ENCODE measurements around the gene LMTK3. TPM values are rescaled to one million over a fixed set of nuclear protein-coding genes. Genes with fewer than 3 reads are reported as not detected.
A peak's percentile ranks its signal among the peaks of the same experiment; 100 is the strongest.
"Not testable (repeated sequence)": the region's sequence is repeated elsewhere in the genome, so short reads cannot be mapped to it uniquely, and the experiment has no call there.

The LMTK3 gene
- total RNA-seq, 1 donor from 2014 or later, result 2.0 TPM

DNA sequence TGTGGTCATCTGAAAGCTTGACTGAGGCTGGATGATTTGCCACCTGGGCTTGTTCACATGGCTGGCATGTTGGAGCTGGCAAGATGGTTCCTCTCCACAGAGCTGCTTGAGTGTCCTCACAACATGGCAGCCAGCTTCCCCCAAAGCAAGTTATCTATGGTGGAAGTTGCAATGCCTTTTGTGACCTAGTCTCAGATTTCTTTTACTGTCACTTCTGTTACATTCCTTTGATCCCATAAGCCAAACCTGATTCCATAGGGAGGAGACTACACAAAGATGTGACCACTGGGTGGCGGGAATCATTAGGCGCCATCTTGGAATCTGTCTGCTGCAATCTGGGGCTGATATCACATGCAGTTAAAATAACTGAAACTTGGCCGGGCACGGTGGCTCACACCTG, 17.5 kb upstream of the LMTK3 start:
- Mint-ChIP-seq H3K4me3 (no peak overlapping the region), H3K9me3 (peaks cover 28% of the 10 kb centered on the region), H3K4me1 (ENCODE audit: low read depth) (no peaks in the 10 kb centered on the region), H3K27me3 (ENCODE audit: insufficient read depth) (no peaks in the 10 kb centered on the region), H3K36me3 (ENCODE audit: low read depth) (no peaks in the 10 kb centered on the region), H3K27ac (no peak overlapping the region)
- intact Hi-C loops (cut with micrococcal nuclease), result no loop called here
- DNase-seq (ENCODE audit: low spot score), result no peak

GRCh38 chr19:48524732-48525131, 13.1 kb upstream of the LMTK3 start:
- H3K4me1 Mint-ChIP-seq (ENCODE audit: low read depth), result no peaks in the 10 kb centered on the region
- intact Hi-C loops (cut with micrococcal nuclease), result no loop called here
- no peak overlapping the region for H3K27ac Mint-ChIP-seq
- H3K9me3 Mint-ChIP-seq, result peaks cover 30% of the 10 kb centered on the region
- H3K36me3 Mint-ChIP-seq (ENCODE audit: low read depth), result no peaks in the 10 kb centered on the region
- no peaks in the 10 kb centered on the region for H3K27me3 Mint-ChIP-seq (ENCODE audit: insufficient read depth)
- H3K4me3 Mint-ChIP-seq, result no peak overlapping the region
- DNase-seq (ENCODE audit: low spot score), result no peak

GRCh38 chr19:48524221-48524620, 12.6 kb upstream of the LMTK3 start:
- H3K4me1 Mint-ChIP-seq (ENCODE audit: low read depth), result no peaks in the 10 kb centered on the region
- H3K27me3 Mint-ChIP-seq (ENCODE audit: insufficient read depth), result no peaks in the 10 kb centered on the region
- intact Hi-C loops (cut with micrococcal nuclease), result no loop called here
- no peak for DNase-seq (ENCODE audit: low spot score)
- H3K9me3 Mint-ChIP-seq, result peaks cover 29% of the 10 kb centered on the region
- no peaks in the 10 kb centered on the region for H3K36me3 Mint-ChIP-seq (ENCODE audit: low read depth)
- H3K4me3 Mint-ChIP-seq, result no peak overlapping the region
- no peak overlapping the region for H3K27ac Mint-ChIP-seq

DNA sequence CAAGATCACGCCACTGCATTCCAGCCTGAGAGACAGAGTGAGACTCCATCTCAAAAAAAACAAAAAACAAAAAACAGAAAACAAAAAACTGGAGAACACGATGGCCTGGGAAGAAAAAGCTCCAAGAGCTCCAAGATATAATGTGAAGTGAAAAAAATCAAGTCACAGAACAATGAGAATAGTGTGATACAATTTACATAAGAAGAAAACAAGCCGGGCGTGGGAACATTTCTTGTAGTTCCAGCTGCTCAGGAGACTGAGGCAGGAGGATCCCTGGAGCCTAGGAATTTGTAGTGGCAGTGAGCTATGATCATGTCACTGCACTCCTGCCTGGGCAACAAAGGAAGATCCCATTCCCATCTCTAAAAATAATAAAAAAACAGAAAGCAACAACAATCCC, 8.5 kb upstream of the LMTK3 start:
- peaks cover 6% of the 10 kb centered on the region for H3K9me3 Mint-ChIP-seq
- intact Hi-C loops (cut with micrococcal nuclease), result no loop called here
- H3K36me3 Mint-ChIP-seq (ENCODE audit: low read depth), result no peaks in the 10 kb centered on the region
- H3K27me3 Mint-ChIP-seq (ENCODE audit: insufficient read depth), result no peaks in the 10 kb centered on the region
- H3K4me1 Mint-ChIP-seq (ENCODE audit: low read depth), result no peaks in the 10 kb centered on the region
- no peak overlapping the region for H3K27ac Mint-ChIP-seq
- DNase-seq (ENCODE audit: low spot score), result no peak
- no peak overlapping the region for H3K4me3 Mint-ChIP-seq

DNA sequence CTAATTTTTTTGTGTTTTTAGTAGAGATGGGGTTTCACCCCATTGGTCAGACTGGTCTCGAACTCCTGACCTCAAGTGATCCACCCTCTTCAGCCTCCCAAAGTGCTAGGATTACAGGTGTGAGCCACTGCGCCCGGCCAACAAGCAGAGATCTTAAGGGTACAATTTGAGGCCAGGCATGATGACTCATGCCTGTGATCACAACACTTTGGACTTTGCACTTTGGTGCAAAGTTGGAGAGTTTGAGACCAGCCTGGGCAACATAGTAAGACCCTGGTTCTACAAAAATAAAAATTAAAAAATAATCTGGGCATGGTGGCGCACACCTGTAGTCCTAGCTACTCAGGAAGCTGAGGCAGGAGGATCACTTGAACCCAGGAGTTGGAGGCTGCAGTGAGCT, 7.8 kb upstream of the LMTK3 start:
- H3K4me1 Mint-ChIP-seq (ENCODE audit: low read depth); H3K27me3 Mint-ChIP-seq (ENCODE audit: insufficient read depth); DNase-seq (ENCODE audit: low spot score); H3K4me3 Mint-ChIP-seq; H3K9me3 Mint-ChIP-seq; H3K36me3 Mint-ChIP-seq (ENCODE audit: low read depth); H3K27ac Mint-ChIP-seq: not testable (repeated sequence)
- intact Hi-C loops (cut with micrococcal nuclease), result loop anchor here (10.0 kb wide), 1 partner anchor 435 kb away; the partner anchor contains the start of gene BAX

GRCh38 chr19:48518207-48518606, 6.6 kb upstream of the LMTK3 start:
- H3K27ac Mint-ChIP-seq, result no peak overlapping the region
- no peak overlapping the region for H3K4me3 Mint-ChIP-seq
- H3K27me3 Mint-ChIP-seq (ENCODE audit: insufficient read depth), result peaks cover 3% of the 10 kb centered on the region
- intact Hi-C loops (cut with micrococcal nuclease), result loop anchor here (10.0 kb wide), 1 partner anchor 437 kb away; the partner anchor contains the start of gene BAX
- H3K9me3 Mint-ChIP-seq, result no peaks in the 10 kb centered on the region
- DNase-seq (ENCODE audit: low spot score), result no peak
- no peaks in the 10 kb centered on the region for H3K36me3 Mint-ChIP-seq (ENCODE audit: low read depth)
- H3K4me1 Mint-ChIP-seq (ENCODE audit: low read depth), result peaks cover 5% of the 10 kb centered on the region

DNA sequence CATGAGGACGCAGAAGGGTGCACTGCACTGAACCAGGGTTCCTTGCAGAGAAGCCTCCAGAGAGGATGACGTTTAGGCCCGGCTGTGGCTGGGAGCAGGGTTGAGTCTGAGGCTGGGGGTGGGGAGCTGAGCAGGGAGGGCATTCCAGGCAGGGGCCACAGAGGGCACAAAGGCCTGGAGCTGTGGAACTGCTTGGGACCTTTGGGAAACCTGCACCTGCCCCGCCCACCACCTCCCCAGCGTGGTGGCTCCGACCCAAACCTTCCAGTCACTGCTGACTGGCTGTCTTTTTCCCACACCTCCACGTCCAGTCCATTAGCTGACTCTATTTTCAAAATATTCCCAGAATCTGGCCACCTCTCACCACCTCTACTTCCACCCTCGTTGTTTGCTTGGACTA, 4.9 kb upstream of the LMTK3 start:
- no peak for DNase-seq (ENCODE audit: low spot score)
- Mint-ChIP-seq H3K27me3 (ENCODE audit: insufficient read depth) (peaks cover 3% of the 10 kb centered on the region), H3K4me1 (ENCODE audit: low read depth) (peaks cover 5% of the 10 kb centered on the region), H3K4me3 (no peak overlapping the region), H3K9me3 (no peaks in the 10 kb centered on the region), H3K36me3 (ENCODE audit: low read depth) (no peaks in the 10 kb centered on the region), H3K27ac (no peak overlapping the region)
- intact Hi-C loops (cut with micrococcal nuclease), result loop anchor here (10.0 kb wide), 1 partner anchor 438 kb away; the partner anchor contains the start of gene BAX

DNA sequence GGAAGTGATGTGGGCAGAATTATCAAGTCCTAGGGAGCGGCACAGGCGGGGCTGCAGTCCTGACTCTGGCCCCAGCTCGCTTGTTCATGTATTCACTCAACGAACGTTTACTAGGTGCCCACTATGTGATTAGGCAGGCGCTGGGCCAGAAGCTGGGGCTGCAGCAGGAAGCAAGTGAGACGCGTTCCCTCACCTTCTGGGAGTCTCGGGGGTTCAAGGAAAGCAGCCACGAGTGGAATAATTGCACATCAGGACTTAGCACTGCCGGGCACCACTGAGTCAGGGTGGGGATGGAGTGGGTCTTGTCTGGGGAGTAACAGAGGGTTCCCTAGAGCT, 2.5 kb upstream of the LMTK3 start:
- DNase-seq (ENCODE audit: low spot score), result no peak
- H3K27me3 Mint-ChIP-seq (ENCODE audit: insufficient read depth), result peaks cover 3% of the 10 kb centered on the region
- no peaks in the 10 kb centered on the region for H3K36me3 Mint-ChIP-seq (ENCODE audit: low read depth)
- peaks cover 14% of the 10 kb centered on the region for H3K4me1 Mint-ChIP-seq (ENCODE audit: low read depth)
- peak overlapping the region; percentile 46 for H3K27ac Mint-ChIP-seq
- intact Hi-C loops (cut with micrococcal nuclease), result loop anchor here (1.0 to 10.0 kb wide), 5 partner anchors 45 to 441 kb away; partner anchors contain the start of genes BAX, CYTH2, LIG1 and ZSWIM9
- no peaks in the 10 kb centered on the region for H3K9me3 Mint-ChIP-seq
- H3K4me3 Mint-ChIP-seq, result no peak overlapping the region

GRCh38 chr19:48513289-48514122, 1.9 kb upstream of the LMTK3 start:
- H3K9me3 Mint-ChIP-seq, result no peaks in the 10 kb centered on the region
- H3K4me1 Mint-ChIP-seq (ENCODE audit: low read depth), result peaks cover 14% of the 10 kb centered on the region
- peak; percentile 64 for DNase-seq (ENCODE audit: low spot score)
- no peaks in the 10 kb centered on the region for H3K36me3 Mint-ChIP-seq (ENCODE audit: low read depth)
- intact Hi-C loops (cut with micrococcal nuclease), result loop anchor here (1.0 to 10.0 kb wide), 7 partner anchors 44 to 441 kb away; partner anchors contain the start of genes BAX, CYTH2, GRWD1 and LIG1
- H3K27ac Mint-ChIP-seq, result peak overlapping the region; percentile 46
- no peak overlapping the region for H3K4me3 Mint-ChIP-seq
- peaks cover 3% of the 10 kb centered on the region for H3K27me3 Mint-ChIP-seq (ENCODE audit: insufficient read depth)

DNA sequence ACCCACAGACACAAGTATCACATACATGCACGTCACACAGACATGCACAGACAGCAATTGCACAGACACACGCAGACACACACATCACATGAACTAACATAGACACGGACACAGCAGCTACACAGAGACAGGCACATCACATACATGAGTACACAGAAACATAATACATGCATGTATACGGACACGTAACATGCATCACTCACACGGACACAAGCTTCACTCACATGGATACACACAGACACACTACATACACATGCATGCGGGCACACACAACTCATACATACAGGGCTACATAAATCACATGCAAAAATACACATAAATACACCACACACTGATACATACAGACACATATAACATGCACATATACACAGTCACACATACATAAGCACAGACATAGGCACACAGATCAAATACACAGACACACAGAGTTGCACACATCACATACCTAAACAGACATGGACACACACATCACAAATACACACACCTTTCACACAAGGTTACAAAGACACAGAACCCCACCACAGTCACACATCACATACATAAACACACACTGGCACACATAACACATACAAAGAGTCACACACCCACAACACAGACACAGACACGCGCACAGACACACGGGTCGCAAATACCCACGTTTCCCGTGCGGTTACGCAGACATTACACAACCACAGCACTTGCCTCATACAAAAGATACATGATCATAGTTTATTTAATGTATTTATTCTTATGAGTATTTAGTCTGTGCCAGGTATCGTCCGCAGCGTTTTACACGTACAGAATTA, 1.1 kb upstream of the LMTK3 start:
- H3K4me1 Mint-ChIP-seq (ENCODE audit: low read depth), result peaks cover 14% of the 10 kb centered on the region
- no peak overlapping the region for H3K27ac Mint-ChIP-seq
- no peaks in the 10 kb centered on the region for H3K9me3 Mint-ChIP-seq
- intact Hi-C loops (cut with micrococcal nuclease), result loop anchor here (1.0 to 10.0 kb wide), 6 partner anchors 67 to 442 kb away; partner anchors contain the start of genes BAX, GRWD1, LIG1 and RPL18
- peaks cover 3% of the 10 kb centered on the region for H3K36me3 Mint-ChIP-seq (ENCODE audit: low read depth)
- peaks cover 3% of the 10 kb centered on the region for H3K27me3 Mint-ChIP-seq (ENCODE audit: insufficient read depth)
- H3K4me3 Mint-ChIP-seq, result no peak overlapping the region
- no peak for DNase-seq (ENCODE audit: low spot score)

DNA sequence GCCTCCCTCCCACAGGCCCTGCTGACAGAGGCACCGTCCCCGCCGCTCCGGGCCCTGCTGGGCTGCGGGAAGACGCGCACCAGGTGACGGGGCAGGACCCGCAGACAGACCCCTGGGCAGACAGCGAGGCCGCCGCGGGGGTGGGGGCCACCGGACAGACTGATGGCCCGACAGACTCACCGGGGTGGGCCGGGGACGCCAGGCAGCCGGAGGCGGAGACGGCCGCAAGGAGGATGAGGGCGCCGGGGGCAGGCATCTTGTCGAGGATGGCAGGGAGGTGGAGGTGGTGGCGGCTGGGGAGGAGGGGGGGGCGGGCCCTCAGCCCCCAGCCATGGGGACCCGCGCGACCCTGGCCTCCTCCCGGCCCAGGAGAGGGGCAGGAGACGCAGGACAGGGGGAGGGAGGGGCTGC, 309 bp downstream of the LMTK3 start:
- no peak overlapping the region for H3K27ac Mint-ChIP-seq
- no peaks in the 10 kb centered on the region for H3K9me3 Mint-ChIP-seq
- H3K27me3 Mint-ChIP-seq (ENCODE audit: insufficient read depth), result peaks cover 3% of the 10 kb centered on the region
- H3K4me3 Mint-ChIP-seq, result peak overlapping the region; percentile 87
- peaks cover 5% of the 10 kb centered on the region for H3K36me3 Mint-ChIP-seq (ENCODE audit: low read depth)
- DNase-seq (ENCODE audit: low spot score), result no peak
- intact Hi-C loops (cut with micrococcal nuclease), result loop anchor here (2.0 to 10.0 kb wide), 5 partner anchors 43 to 443 kb away; partner anchors contain the start of genes BAX, CYTH2, LIG1 and ZSWIM9
- peaks cover 14% of the 10 kb centered on the region for H3K4me1 Mint-ChIP-seq (ENCODE audit: low read depth)

GRCh38 chr19:48510421-48511268, 990 bp downstream of the LMTK3 start:
- intact Hi-C loops (cut with micrococcal nuclease), result loop anchor here (1.0 to 10.0 kb wide), 7 partner anchors 8 to 444 kb away; partner anchors contain the start of genes BAX, CYTH2, LIG1 and ZSWIM9
- peak overlapping the region; percentile 70 for H3K27ac Mint-ChIP-seq
- no peaks in the 10 kb centered on the region for H3K9me3 Mint-ChIP-seq
- peak; percentile 67 for DNase-seq (ENCODE audit: low spot score)
- peak overlapping the region; percentile 87 for H3K4me3 Mint-ChIP-seq
- H3K27me3 Mint-ChIP-seq (ENCODE audit: insufficient read depth), result peaks cover 3% of the 10 kb centered on the region
- peaks cover 5% of the 10 kb centered on the region for H3K36me3 Mint-ChIP-seq (ENCODE audit: low read depth)
- H3K4me1 Mint-ChIP-seq (ENCODE audit: low read depth), result peaks cover 14% of the 10 kb centered on the region
